H1 (cell line): ENCODE results near the gene ICA1. TPM values are rescaled to one million over a fixed set of nuclear protein-coding genes. Genes with fewer than 3 reads are reported as not detected.

ENCODE experiments used
- BRCA1 ChIP-seq: IDR thresholded peaks from 2 replicates; pipeline ENCODE4 v1.6.1; 2012; ENCODE audit warnings: low read depth, low read length, improper control_type of control experiment
- CREB1 ChIP-seq: IDR thresholded peaks from 2 replicates; pipeline ENCODE4 v1.6.1; 2012; ENCODE audit warnings: inconsistent platforms
- CTBP2 ChIP-seq: IDR thresholded peaks from 2 replicates; pipeline ENCODE4 v1.7.0; 2011; ENCODE audit warnings: borderline replicate concordance, mild to moderate bottlenecking, moderate library complexity, mixed read lengths, low read length; ENCODE audit not compliant: insufficient read depth, insufficient read length
- FOSL1 ChIP-seq: IDR thresholded peaks from 2 replicates; pipeline ENCODE4 v1.6.1; 2011; ENCODE audit warnings: mild to moderate bottlenecking, low read depth, low read length, moderate library complexity; ENCODE audit not compliant: insufficient read depth
- HDAC2 ChIP-seq, 2 experiments: fragments of 300-600 bp in 1 of 2; sonication (generic) in 1 of 2; IDR thresholded peaks; 2 replicates each; pipeline ENCODE4 v1.6.1; 2011 to 2012; ENCODE audit warnings: low read depth in 2 of 2, low read length in 2 of 2, mild to moderate bottlenecking in 2 of 2, moderate library complexity in 2 of 2, borderline replicate concordance in 1 of 2, inconsistent platforms in 1 of 2
- NRF1 ChIP-seq: IDR thresholded peaks from 2 replicates; pipeline ENCODE4 v1.6.1; 2011; ENCODE audit warnings: mild to moderate bottlenecking, low read depth, low read length, improper control_type of control experiment
- PHF8 ChIP-seq: fragments of 200-600 bp; sonication (generic); conservative IDR thresholded peaks from 2 replicates; pipeline ENCODE4 v1.7.1; 2012; ENCODE audit warnings: low read depth, mild to moderate bottlenecking, inconsistent platforms, low read length, moderate library complexity
- SIN3A ChIP-seq, 2 experiments: IDR thresholded peaks in 1 of 2; conservative IDR thresholded peaks in 1 of 2; 2 replicates each; pipeline ENCODE4 v1.6.1; 2011 to 2012; ENCODE audit warnings: low read length in 2 of 2, improper control_type of control experiment in 1 of 2, low read depth in 1 of 2, mild to moderate bottlenecking in 1 of 2
- SIRT6 ChIP-seq: IDR thresholded peaks from one replicate; pipeline ENCODE4 v1.7.1; 2012; ENCODE audit warnings: low read length, inconsistent platforms
- SP2 ChIP-seq: IDR thresholded peaks from 2 replicates; pipeline ENCODE4 v1.6.1; 2012; ENCODE audit warnings: mild to moderate bottlenecking, low read length, inconsistent platforms
- SRF ChIP-seq: IDR thresholded peaks from 2 replicates; pipeline ENCODE4 v1.6.1; 2011; ENCODE audit warnings: mild to moderate bottlenecking, low read depth, low read length, moderate library complexity
- TBP ChIP-seq: IDR thresholded peaks from 2 replicates; pipeline ENCODE4 v1.6.1; 2011; ENCODE audit warnings: low read depth, low read length, improper control_type of control experiment
- YY1 ChIP-seq: IDR thresholded peaks from 2 replicates; pipeline ENCODE4 v1.6.1; 2011; ENCODE audit warnings: low read depth, mild to moderate bottlenecking, low read length
- ZNF274 ChIP-seq: IDR thresholded peaks from 2 replicates; pipeline ENCODE4 v1.7.0; 2012; ENCODE audit warnings: low read length, borderline replicate concordance; ENCODE audit errors: extremely low read depth
- polyA plus RNA-seq, 7 experiments: library from polyadenylated mRNA; depleted of rRNA in 3 of 7; stranded (reverse) in 5 of 7; unstranded in 2 of 7; fragments of >200 nt in 5 of 7; fragments of 200-250 nt in 2 of 7; gene quantifications; 1 replicate in 5 of 7; 2 replicates in 1 of 7; 4 replicates in 1 of 7; pipeline versions ENCODE4 v1.2.1 to v1.2.3, GENCODE V29; 2011 to 2013; ENCODE audit warnings: missing spikeins in 2 of 7, mixed read lengths in 2 of 7
- total RNA-seq: library from RNA; stranded (reverse); fragmentation: NEBNext Ultra II Directional; extraction: Animal tissue kit (Norgen Biotek cat#: 25700); gene quantifications from 2 replicates; pipeline ENCODE4 v1.2.1, GENCODE V29; 2021
- TF ChIP-seq, protein P1 (sequence below): IDR thresholded peaks from 2 replicates; pipeline ENCODE4 v1.6.1; 2012; ENCODE audit warnings: inconsistent platforms
- TF ChIP-seq, protein P2 (sequence below): IDR thresholded peaks from 2 replicates; pipeline ENCODE4 v1.6.1; 2011; ENCODE audit warnings: low read depth, mild to moderate bottlenecking, low read length; ENCODE audit not compliant: insufficient read depth
- TF ChIP-seq, protein P3 (sequence below), 3 experiments: IDR thresholded peaks; 1 replicate in 2 of 3; 2 replicates in 1 of 3; pipeline versions ENCODE4 v1.5.1 to v1.6.1; 2011; ENCODE audit warnings: low read length in 3 of 3, mild to moderate bottlenecking in 3 of 3, inconsistent platforms in 2 of 3, low read depth in 1 of 3, moderate library complexity in 1 of 3; ENCODE audit not compliant: insufficient read depth in 1 of 3; ENCODE audit errors: control extremely low read depth in 1 of 3

ICA1 gene
- total and polyA plus RNA-seq, 2 of the 8 experiments (the other 6 are each of a cell fraction or from before 2014, with no cell fraction given): 14.9 to 37.1 TPM

DNA sequence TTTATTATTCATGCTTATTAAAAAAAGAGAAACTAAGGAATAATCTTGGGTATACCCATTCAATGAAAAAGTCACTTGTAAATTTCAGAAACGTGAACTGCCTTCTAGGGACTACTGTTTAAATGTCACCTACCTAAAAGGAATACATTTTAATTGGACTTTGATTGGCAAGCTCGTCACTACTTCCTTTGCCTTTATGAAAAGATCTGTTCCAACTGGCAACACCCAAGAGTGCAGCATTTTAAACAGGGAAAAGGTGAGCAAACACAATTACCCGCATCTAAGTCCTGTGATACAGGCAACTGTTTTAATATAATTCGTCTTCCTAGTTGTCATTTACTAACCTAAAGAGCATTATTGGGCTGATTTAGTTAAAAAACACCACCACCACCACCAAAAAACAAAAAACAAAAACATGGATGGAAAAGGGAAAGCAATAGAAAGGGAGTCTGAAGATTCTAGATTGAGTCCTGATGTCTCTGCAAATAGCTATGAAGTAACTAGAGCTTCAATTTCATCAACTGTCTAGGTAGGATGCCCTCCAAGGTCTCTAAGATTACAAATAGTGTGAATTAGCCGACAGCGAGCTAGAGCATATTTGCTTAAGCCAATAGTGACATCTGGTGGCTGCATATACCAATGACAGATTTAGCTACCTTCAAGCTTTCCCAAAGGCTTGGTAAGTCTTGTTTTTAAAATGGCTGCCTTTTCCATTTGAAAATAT, 33.8 kb upstream of the ICA1 start (continued):
- TF ChIP-seq, protein P1, sequence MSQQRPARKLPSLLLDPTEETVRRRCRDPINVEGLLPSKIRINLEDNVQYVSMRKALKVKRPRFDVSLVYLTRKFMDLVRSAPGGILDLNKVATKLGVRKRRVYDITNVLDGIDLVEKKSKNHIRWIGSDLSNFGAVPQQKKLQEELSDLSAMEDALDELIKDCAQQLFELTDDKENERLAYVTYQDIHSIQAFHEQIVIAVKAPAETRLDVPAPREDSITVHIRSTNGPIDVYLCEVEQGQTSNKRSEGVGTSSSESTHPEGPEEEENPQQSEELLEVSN: no peak
- no peak for TF ChIP-seq SP2
- TF ChIP-seq SIN3A (conservative IDR thresholded peaks at IDR 0.05 in 1 of 2, IDR thresholded peaks at IDR 0.05 in 1 of 2; ENCODE audit: low read depth in 1 of 2, low read length in 2 of 2): no peak
- TF ChIP-seq PHF8: no peak
- TF ChIP-seq, protein P2, sequence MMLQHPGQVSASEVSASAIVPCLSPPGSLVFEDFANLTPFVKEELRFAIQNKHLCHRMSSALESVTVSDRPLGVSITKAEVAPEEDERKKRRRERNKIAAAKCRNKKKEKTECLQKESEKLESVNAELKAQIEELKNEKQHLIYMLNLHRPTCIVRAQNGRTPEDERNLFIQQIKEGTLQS: no peak
- no peak for TF ChIP-seq FOSL1
- peak; percentile 92 for TF ChIP-seq YY1
- TF ChIP-seq, protein P3, sequence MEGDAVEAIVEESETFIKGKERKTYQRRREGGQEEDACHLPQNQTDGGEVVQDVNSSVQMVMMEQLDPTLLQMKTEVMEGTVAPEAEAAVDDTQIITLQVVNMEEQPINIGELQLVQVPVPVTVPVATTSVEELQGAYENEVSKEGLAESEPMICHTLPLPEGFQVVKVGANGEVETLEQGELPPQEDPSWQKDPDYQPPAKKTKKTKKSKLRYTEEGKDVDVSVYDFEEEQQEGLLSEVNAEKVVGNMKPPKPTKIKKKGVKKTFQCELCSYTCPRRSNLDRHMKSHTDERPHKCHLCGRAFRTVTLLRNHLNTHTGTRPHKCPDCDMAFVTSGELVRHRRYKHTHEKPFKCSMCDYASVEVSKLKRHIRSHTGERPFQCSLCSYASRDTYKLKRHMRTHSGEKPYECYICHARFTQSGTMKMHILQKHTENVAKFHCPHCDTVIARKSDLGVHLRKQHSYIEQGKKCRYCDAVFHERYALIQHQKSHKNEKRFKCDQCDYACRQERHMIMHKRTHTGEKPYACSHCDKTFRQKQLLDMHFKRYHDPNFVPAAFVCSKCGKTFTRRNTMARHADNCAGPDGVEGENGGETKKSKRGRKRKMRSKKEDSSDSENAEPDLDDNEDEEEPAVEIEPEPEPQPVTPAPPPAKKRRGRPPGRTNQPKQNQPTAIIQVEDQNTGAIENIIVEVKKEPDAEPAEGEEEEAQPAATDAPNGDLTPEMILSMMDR (IDR thresholded peaks at IDR 0.05; ENCODE audit: control extremely low read depth in 1 of 3, insufficient read depth in 1 of 3, low read depth in 1 of 3, low read length in 3 of 3): peak in 2 of 3 experiments; percentile 71 to 81; a peak in 3 of 4 replicates
- no peak for TF ChIP-seq BRCA1
- TF ChIP-seq SIRT6: no peak
- TF ChIP-seq CTBP2: no peak
- TF ChIP-seq TBP: no peak
- no peak for TF ChIP-seq ZNF274
- TF ChIP-seq NRF1: no peak
- no peak for TF ChIP-seq HDAC2 (IDR thresholded peaks at IDR 0.05; ENCODE audit: borderline replicate concordance in 1 of 2, low read depth in 2 of 2, low read length in 2 of 2)
- no peak for TF ChIP-seq CREB1
- TF ChIP-seq SRF: no peak
